HG03432 (cell line): ENCODE measurements around the gene SELENOH.
A peak's percentile ranks its signal among the peaks of the same experiment; 100 is the strongest.
"Not testable (repeated sequence)": the region's sequence is repeated elsewhere in the genome, so short reads cannot be mapped to it uniquely, and the experiment has no call there.

Experiments used
- ATAC-seq: cut with Tn5 transposase; IDR thresholded peaks from one replicate; pipeline ENCODE4 v1.9.1; 2021; ENCODE audit warnings: mild to moderate bottlenecking, moderate library complexity; ENCODE audit not compliant: unreplicated experiment

SELENOH gene

GRCh38 chr11:57741132-57742086, at the start of gene SELENOH:
SELENOH (plus strand) TSS chr11:57741491; CDS start chr11:57741596, 105 bp downstream.
- ATAC-seq = peak; percentile 93

- no peak for ATAC-seq
Observed at GRCh38 chr11:57698843-57699365, 42.4 kb upstream of the SELENOH start.

GRCh38 chr11:57699813-57700212, 41.5 kb upstream of the SELENOH start:
- ATAC-seq = no peak

- no peak for ATAC-seq
Observed at GRCh38 chr11:57700425-57700824, 40.9 kb upstream of the SELENOH start.

GRCh38 chr11:57703341-57703740, 38.0 kb upstream of the SELENOH start:
- ATAC-seq = no peak

GRCh38 chr11:57704932-57705331, 36.4 kb upstream of the SELENOH start:
- no peak for ATAC-seq

- not testable (repeated sequence) for ATAC-seq
Observed at GRCh38 chr11:57705432-57705831, 35.9 kb upstream of the SELENOH start.

GRCh38 chr11:57709802-57710367, 31.4 kb upstream of the SELENOH start:
- no peak for ATAC-seq

GRCh38 chr11:57711414-57712255, 29.7 kb upstream of the SELENOH start, which contains the start of gene MED19:
MED19 (minus strand) TSS chr11:57712215; CDS start chr11:57712179, 36 bp downstream.
- ATAC-seq = peak; percentile 49

- ATAC-seq = peak; percentile 92
Observed at GRCh38 chr11:57712256-57713150, 28.8 kb upstream of the SELENOH start, which contains the start of gene TMX2. TMX2 (plus strand) TSS chr11:57712593; CDS start chr11:57712619, 26 bp downstream.

- no peak for ATAC-seq
Observed at GRCh38 chr11:57713835-57714234, 27.5 kb upstream of the SELENOH start.

- ATAC-seq = not testable (repeated sequence)
Observed at GRCh38 chr11:57716726-57717125, 24.6 kb upstream of the SELENOH start.

GRCh38 chr11:57727185-57727584, 14.1 kb upstream of the SELENOH start:
- no peak for ATAC-seq

- no peak for ATAC-seq
Observed at GRCh38 chr11:57728829-57729228, 12.5 kb upstream of the SELENOH start.

- ATAC-seq = no peak
Observed at GRCh38 chr11:57729479-57729878, 11.8 kb upstream of the SELENOH start.

GRCh38 chr11:57732661-57733060, 8.6 kb upstream of the SELENOH start:
- no peak for ATAC-seq

GRCh38 chr11:57735619-57736298, 5.5 kb upstream of the SELENOH start:
- ATAC-seq = no peak

- ATAC-seq = no peak
Observed at GRCh38 chr11:57742087-57742452, 779 bp downstream of the SELENOH start.

- ATAC-seq = no peak
Observed at GRCh38 chr11:57744357-57744756, 3.1 kb downstream of the SELENOH start.
